Erythroblast (primary cell): ENCODE measurements around the gene ZNF385B.

Source experiments
- GATA1 ChIP-seq: IDR thresholded peaks from 2 replicates; pipeline ENCODE4 v1.6.1; 2011; ENCODE audit warnings: low read depth, mild to moderate bottlenecking, control low read depth, low read length, moderate library complexity
- POLR2A ChIP-seq: IDR thresholded peaks from 2 replicates; pipeline ENCODE4 v1.6.1; 2011; ENCODE audit warnings: mild to moderate bottlenecking, low read length

GRCh38 chr2:179884193-179884592 is 22.8 kb upstream of the ZNF385B start:
- TF ChIP-seq POLR2A (no peak), GATA1 (no peak)
